GM23248 (cell line): Measurements from ENCODE around the gene KREMEN1.

Experiments used
- EZH2 ChIP-seq: fragments of 200-600 bp; sonication (generic); IDR thresholded peaks from 2 replicates; pipeline ENCODE4 v1.6.1; 2018; ENCODE audit warnings: antibody characterized with exemption, mild to moderate bottlenecking; ENCODE audit not compliant: insufficient read depth, poor library complexity, severe bottlenecking
- EZH2phosphoT487 ChIP-seq: fragments of 200-600 bp; sonication (generic); IDR thresholded peaks from 2 replicates; pipeline ENCODE4 v1.6.1; 2018; ENCODE audit warnings: antibody characterized with exemption, moderate library complexity, mild to moderate bottlenecking, low read depth; ENCODE audit not compliant: insufficient read depth

GRCh38 chr22:29213493-29213892 is 140.7 kb downstream of the KREMEN1 start:
- TF ChIP-seq EZH2: no peak
- no peak for TF ChIP-seq EZH2phosphoT487
